CD4-positive, alpha-beta T cell treated with Interleukin-15 for 1 hour (primary cell): ENCODE results near the gene ABI1.

Source experiments
- DNase-seq: peaks from one replicate; pipeline ENCODE4 v3.0.0-alpha.2; 2020

ABI1 gene

GRCh38 chr10:26703974-26704373, 156.8 kb downstream of the ABI1 start:
- DNase-seq = no peak

GRCh38 chr10:26703096-26703495, 157.7 kb downstream of the ABI1 start:
- no peak for DNase-seq

- DNase-seq = no peak
These were observed 159.7 kb downstream of the ABI1 start for GRCh38 chr10:26700884-26701630.

- DNase-seq = no peak
These were observed 161.1 kb downstream of the ABI1 start for GRCh38 chr10:26699631-26700030.

- no peak for DNase-seq
These were observed 161.8 kb downstream of the ABI1 start for GRCh38 chr10:26698909-26699308.

GRCh38 chr10:26697922-26698608, 162.7 kb downstream of the ABI1 start:
- DNase-seq = no peak

GRCh38 chr10:26697163-26697921, 163.4 kb downstream of the ABI1 start, which contains the start of gene PDSS1:
Gene PDSS1 (plus strand): TSS chr10:26697701. CDS start chr10:26697712, 11 bp downstream.
- DNase-seq = peak; percentile 69

GRCh38 chr10:26696786-26697162, 164.0 kb downstream of the ABI1 start:
- no peak for DNase-seq
